A549 (cell line): ENCODE measurements around the gene CAP2. TPM values are rescaled to one million over a fixed set of nuclear protein-coding genes. Genes with fewer than 3 reads are reported as not detected.

Experiments used
- ATAC-seq, 2 experiments: fragments of 200-7000 bp in 1 of 2; fragments of >200 bp in 1 of 2; cut with Nextera tagmentation in 1 of 2; cut with Tn5 transposase in 1 of 2; 3 replicates each; pipeline versions ENCODE4 v1.8.0 to v1.9.1; 2018 to 2020; ENCODE audit warnings: mild to moderate bottlenecking in 1 of 2, moderate library complexity in 1 of 2
- CTCF ChIA-PET: fragments of 300-600 bp; sonication (Branson Sonifier 250); formaldehyde crosslinking; extraction: SDS; loops from one replicate; lab custom pipeline; 2021; ENCODE audit warnings: antibody characterized with exemption, inconsistent platforms; lab: Yijun Ruan, JAX
- POLR2A ChIA-PET: fragments of 350-600 bp; formaldehyde crosslinking; extraction: SDS; loops from one replicate; lab custom pipeline; 2021; ENCODE audit warnings: antibody characterized with exemption, inconsistent platforms; lab: Yijun Ruan, JAX
- DNase-seq, 2 experiments: peaks; one replicate each; pipeline versions ENCODE4 v3.0.0 to v3.0.0-alpha.2; 2011 to 2016; ENCODE audit warnings: low read depth in 1 of 2, low spot score in 1 of 2
- FAIRE-seq: peaks from 2 replicates; lab custom pipeline; 2011; peaks lifted over from hg19 to GRCh38; lab: Jason Lieb, UNC
- H3K27ac ChIP-seq, 2 experiments: fragments of >200 bp; sonication (Bioruptor Twin); formaldehyde crosslinking; 3 replicates each; pipeline ENCODE4 v1.5.1; 2016 to 2017
- H3K4me1 ChIP-seq: fragments of >200 bp; sonication (Bioruptor Twin); formaldehyde crosslinking; 3 replicates; pipeline ENCODE4 v1.6.1; 2016
- H3K4me2 ChIP-seq: fragments of >200 bp; sonication (Bioruptor Twin); formaldehyde crosslinking; 3 replicates; pipeline ENCODE4 v1.6.1; 2016
- H3K4me3 ChIP-seq: fragments of >200 bp; sonication (Bioruptor Twin); formaldehyde crosslinking; 3 replicates; pipeline ENCODE4 v1.5.1; 2016
- H3K9me3 ChIP-seq: fragments of >200 bp; sonication (Bioruptor Twin); formaldehyde crosslinking; 3 replicates; pipeline ENCODE4 v1.6.1; 2016
- BHLHE40 ChIP-seq: IDR thresholded peaks from 2 replicates; pipeline ENCODE4 v1.6.1; 2012; ENCODE audit warnings: low read depth, low read length, inconsistent platforms
- CBX2 ChIP-seq: fragments of 200-600 bp; sonication (generic); IDR thresholded peaks from 2 replicates; pipeline ENCODE4 v1.6.1; 2016; ENCODE audit warnings: low read depth, mild to moderate bottlenecking, borderline replicate concordance
- CBX8 ChIP-seq: fragments of 200-600 bp; sonication (generic); IDR thresholded peaks from 2 replicates; pipeline ENCODE4 v1.6.1; 2016
- CEBPB ChIP-seq, 2 experiments: fragments of >200 bp in 1 of 2; sonication (Bioruptor Twin) in 1 of 2; formaldehyde crosslinking in 1 of 2; IDR thresholded peaks; 2 replicates each; pipeline ENCODE4 v1.6.1; 2012 to 2016
- EHF ChIP-seq: fragments of 250-450 bp; sonication (Bioruptor Pico); IDR thresholded peaks from 2 replicates; pipeline ENCODE4 v1.5.0; 2020; ENCODE audit warnings: mild to moderate bottlenecking
- EHMT2 ChIP-seq: fragments of 200-600 bp; sonication (generic); IDR thresholded peaks from 2 replicates; pipeline ENCODE4 v1.6.1; 2016; ENCODE audit warnings: antibody characterized with exemption, low read depth, mild to moderate bottlenecking, moderate library complexity
- FOSB ChIP-seq: fragments of 250-450 bp; sonication (Bioruptor Pico); IDR thresholded peaks from 2 replicates; pipeline ENCODE4 v1.5.0; 2020; ENCODE audit warnings: mild to moderate bottlenecking, moderate library complexity
- FOSL2 ChIP-seq, 2 experiments: fragments of 450-650 bp in 1 of 2; fragments of >200 bp in 1 of 2; sonication (Bioruptor Twin) in 1 of 2; formaldehyde crosslinking; IDR thresholded peaks; 2 replicates each; pipeline versions ENCODE4 v1.5.0 to v1.6.1; 2016 to 2020; ENCODE audit warnings: mild to moderate bottlenecking in 1 of 2, moderate library complexity in 1 of 2
- GATA3 ChIP-seq: IDR thresholded peaks from 2 replicates; pipeline ENCODE4 v1.6.1; 2012; ENCODE audit warnings: borderline replicate concordance
- HEYL ChIP-seq: fragments of 250-450 bp; sonication (Bioruptor Pico); IDR thresholded peaks from 2 replicates; pipeline ENCODE4 v1.8.0; 2021; ENCODE audit warnings: mild to moderate bottlenecking, moderate library complexity
- HOXA7 ChIP-seq: fragments of 250-450 bp; sonication (Bioruptor Pico); IDR thresholded peaks from 2 replicates; pipeline ENCODE4 v1.5.0; 2020; ENCODE audit warnings: mild to moderate bottlenecking, moderate library complexity
- HOXB13 ChIP-seq: fragments of 250-450 bp; sonication (Bioruptor Pico); IDR thresholded peaks from 2 replicates; pipeline ENCODE4 v1.5.0; 2020; ENCODE audit warnings: low read depth, mild to moderate bottlenecking, moderate library complexity
- KDM5A ChIP-seq: fragments of 200-600 bp; sonication (generic); IDR thresholded peaks from 2 replicates; pipeline ENCODE4 v1.6.1; 2016; ENCODE audit warnings: antibody characterized with exemption, mild to moderate bottlenecking
- MAFK ChIP-seq: fragments of 450-650 bp; IDR thresholded peaks from 2 replicates; pipeline ENCODE4 v1.6.1; 2014; ENCODE audit not compliant: partially characterized antibody
- MAZ ChIP-seq: fragments of 150-350 bp; IDR thresholded peaks from 2 replicates; pipeline ENCODE4 v1.6.1; 2014; ENCODE audit warnings: antibody characterized with exemption, low read depth, low read length, borderline replicate concordance
- NFE2L2 ChIP-seq: fragments of 150-350 bp; conservative IDR thresholded peaks from 2 replicates; pipeline ENCODE4 v1.6.1; 2014; ENCODE audit warnings: low read length
- POLR2A ChIP-seq: IDR thresholded peaks from 2 replicates; pipeline ENCODE4 v1.6.1; 2012; ENCODE audit warnings: mild to moderate bottlenecking, low read length
- RCOR1 ChIP-seq: fragments of 150-350 bp; IDR thresholded peaks from 2 replicates; pipeline ENCODE4 v1.6.1; 2014; ENCODE audit warnings: antibody characterized with exemption, low read length, low read depth
- SREBF2 ChIP-seq: fragments of 450-650 bp; IDR thresholded peaks from 2 replicates; pipeline ENCODE4 v1.6.1; 2014; ENCODE audit warnings: mild to moderate bottlenecking, moderate library complexity
- TP53 ChIP-seq: fragments of 250-450 bp; sonication (Bioruptor Pico); IDR thresholded peaks from 2 replicates; pipeline ENCODE4 v1.5.0; 2021; ENCODE audit warnings: mild to moderate bottlenecking, moderate library complexity
- ZC3H11A ChIP-seq: fragments of 450-650 bp; IDR thresholded peaks from 2 replicates; pipeline ENCODE4 v1.6.1; 2014; ENCODE audit warnings: antibody characterized with exemption, mild to moderate bottlenecking
- WGBS: methylation state at CpG from one replicate; pipeline ENCODE4 v1.1.6; 2017; ENCODE audit errors: missing lambda C conversion rate; 5-methylcytosine and 5-hydroxymethylcytosine counted together
- polyA plus RNA-seq, 4 experiments: library from polyadenylated mRNA; depleted of rRNA in 3 of 4; stranded (reverse); fragments of >200 nt; fragmentation: RNase III in 1 of 4; extraction: RNeasy Plus Mini Kit Qiagen cat#74134 plus additional on column Dnase treatment in 1 of 4; gene quantifications; 2 replicates in 3 of 4; 3 replicates in 1 of 4; pipeline ENCODE4 v1.2.3, GENCODE V29; 2011 to 2017
- TF ChIP-seq, protein P1 (sequence below): fragments of 250-450 bp; sonication (Bioruptor Pico); IDR thresholded peaks from 2 replicates; pipeline ENCODE4 v1.5.0; 2021; ENCODE audit warnings: mild to moderate bottlenecking, moderate library complexity, borderline replicate concordance
- TF ChIP-seq, protein P2 (sequence below): fragments of 150-350 bp; IDR thresholded peaks from 2 replicates; pipeline ENCODE4 v1.6.1; 2014; ENCODE audit warnings: low read depth, mild to moderate bottlenecking, low read length
- TF ChIP-seq, protein P3 (sequence below): fragments of >200 bp; sonication (Bioruptor Twin); formaldehyde crosslinking; IDR thresholded peaks from 3 replicates; pipeline ENCODE4 v1.5.1; 2016
- TF ChIP-seq, protein P4 (sequence below): fragments of 250-450 bp; sonication (Bioruptor Pico); IDR thresholded peaks from 2 replicates; pipeline ENCODE4 v1.5.0; 2020; ENCODE audit warnings: low read depth, mild to moderate bottlenecking, moderate library complexity

The CAP2 gene
- polyA plus RNA-seq, 2 of the 4 experiments (the other 2 are of a cell fraction), result 27.2 to 43.3 TPM

DNA sequence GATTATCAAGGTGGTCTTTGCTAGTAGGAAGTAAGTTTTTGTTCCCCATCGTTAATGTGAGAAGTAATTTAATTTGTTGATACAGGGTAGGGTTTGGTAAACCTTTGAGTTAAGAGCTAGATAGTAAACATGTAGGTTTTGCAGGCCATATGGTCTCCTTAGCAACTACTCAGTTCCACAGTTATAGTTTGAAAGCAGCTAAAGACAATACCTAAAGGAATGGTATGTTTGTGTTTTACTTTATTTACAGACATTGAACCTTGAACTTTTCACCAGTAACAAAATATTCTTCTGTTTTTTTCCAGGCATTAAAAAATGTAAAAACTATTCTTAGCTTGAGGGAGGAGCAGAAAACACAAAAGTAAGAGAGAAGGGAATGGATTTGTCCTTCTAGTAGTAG is 1.7 kb downstream of the CAP2 start:
- no peak for DNase-seq
- Histone ChIP-seq H3K4me2 (peak overlapping the region; percentile 78), H3K9me3 (no peaks in the 10 kb centered on the region), H3K27ac (peak overlapping the region; percentile 99 to 100; a peak in 3 of 6 replicates), H3K4me3 (peak overlapping the region; percentile 85; the same call in 2 of the 3 replicates), H3K4me1 (peaks cover 20% of the 10 kb centered on the region)
- 56% methylated on average over 1 of the region's 1 CpG for WGBS
- no peak for ATAC-seq
- TF ChIP-seq ZC3H11A (no peak), CBX8 (no peak), GATA3 (no peak), MAZ (no peak), BHLHE40 (no peak), EHF (CRISPR knock-in tag) (no peak), CEBPB (IDR thresholded peaks at IDR 0.05) (no peak), HEYL (CRISPR knock-in tag) (no peak), CBX2 (no peak), FOSB (no peak), MAFK (no peak), RCOR1 (no peak), EHMT2 (no peak), SREBF2 (no peak)
- TF ChIP-seq, protein P1, sequence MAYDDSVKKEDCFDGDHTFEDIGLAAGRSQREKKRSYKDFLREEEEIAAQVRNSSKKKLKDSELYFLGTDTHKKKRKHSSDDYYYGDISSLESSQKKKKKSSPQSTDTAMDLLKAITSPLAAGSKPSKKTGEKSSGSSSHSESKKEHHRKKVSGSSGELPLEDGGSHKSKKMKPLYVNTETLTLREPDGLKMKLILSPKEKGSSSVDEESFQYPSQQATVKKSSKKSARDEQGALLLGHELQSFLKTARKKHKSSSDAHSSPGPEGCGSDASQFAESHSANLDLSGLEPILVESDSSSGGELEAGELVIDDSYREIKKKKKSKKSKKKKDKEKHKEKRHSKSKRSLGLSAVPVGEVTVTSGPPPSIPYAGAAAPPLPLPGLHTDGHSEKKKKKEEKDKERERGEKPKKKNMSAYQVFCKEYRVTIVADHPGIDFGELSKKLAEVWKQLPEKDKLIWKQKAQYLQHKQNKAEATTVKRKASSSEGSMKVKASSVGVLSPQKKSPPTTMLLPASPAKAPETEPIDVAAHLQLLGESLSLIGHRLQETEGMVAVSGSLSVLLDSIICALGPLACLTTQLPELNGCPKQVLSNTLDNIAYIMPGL (CRISPR knock-in tag), result no peak
- TF ChIP-seq, protein P2, sequence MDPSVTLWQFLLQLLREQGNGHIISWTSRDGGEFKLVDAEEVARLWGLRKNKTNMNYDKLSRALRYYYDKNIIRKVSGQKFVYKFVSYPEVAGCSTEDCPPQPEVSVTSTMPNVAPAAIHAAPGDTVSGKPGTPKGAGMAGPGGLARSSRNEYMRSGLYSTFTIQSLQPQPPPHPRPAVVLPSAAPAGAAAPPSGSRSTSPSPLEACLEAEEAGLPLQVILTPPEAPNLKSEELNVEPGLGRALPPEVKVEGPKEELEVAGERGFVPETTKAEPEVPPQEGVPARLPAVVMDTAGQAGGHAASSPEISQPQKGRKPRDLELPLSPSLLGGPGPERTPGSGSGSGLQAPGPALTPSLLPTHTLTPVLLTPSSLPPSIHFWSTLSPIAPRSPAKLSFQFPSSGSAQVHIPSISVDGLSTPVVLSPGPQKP, result no peak
- POLR2A ChIA-PET, result no interaction called here
- CTCF ChIA-PET, result no interaction called here
- FAIRE-seq, result no peak

DNA sequence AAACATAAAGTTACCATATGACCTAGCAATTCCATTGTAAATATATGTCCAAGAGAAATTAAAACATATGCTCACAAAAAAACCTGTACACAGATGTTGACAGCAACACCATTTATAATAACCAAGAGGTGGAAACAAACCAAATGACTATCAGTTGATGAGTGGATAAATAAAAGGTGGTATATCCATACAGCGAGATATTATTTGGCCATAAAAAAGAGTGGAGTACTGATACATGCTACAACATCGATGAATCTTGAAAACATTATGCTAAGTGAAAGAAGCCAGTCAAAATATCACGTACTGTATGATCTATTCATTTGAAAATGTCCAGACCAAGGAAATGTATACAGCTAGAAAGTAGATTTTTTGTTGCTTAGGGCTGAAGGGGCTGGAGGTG is 2.9 kb downstream of the CAP2 start:
- H3K4me3 ChIP-seq, result no peak overlapping the region
- CTCF ChIA-PET, result no interaction called here

More for the DNA sequence above, 2.9 kb downstream of the CAP2 start:
- POLR2A ChIA-PET, result no interaction called here
- TF ChIP-seq HOXB13 (CRISPR knock-in tag) (no peak), EHMT2 (no peak), ZC3H11A (no peak), TP53 (no peak), KDM5A (no peak), NFE2L2 (no peak), HOXA7 (CRISPR knock-in tag) (no peak), MAZ (no peak), FOSL2 (IDR thresholded peaks at IDR 0.05) (no peak), FOSL2 (CRISPR knock-in tag; IDR thresholded peaks at IDR 0.05) (no peak), POLR2A (no peak)
- TF ChIP-seq, protein P3, sequence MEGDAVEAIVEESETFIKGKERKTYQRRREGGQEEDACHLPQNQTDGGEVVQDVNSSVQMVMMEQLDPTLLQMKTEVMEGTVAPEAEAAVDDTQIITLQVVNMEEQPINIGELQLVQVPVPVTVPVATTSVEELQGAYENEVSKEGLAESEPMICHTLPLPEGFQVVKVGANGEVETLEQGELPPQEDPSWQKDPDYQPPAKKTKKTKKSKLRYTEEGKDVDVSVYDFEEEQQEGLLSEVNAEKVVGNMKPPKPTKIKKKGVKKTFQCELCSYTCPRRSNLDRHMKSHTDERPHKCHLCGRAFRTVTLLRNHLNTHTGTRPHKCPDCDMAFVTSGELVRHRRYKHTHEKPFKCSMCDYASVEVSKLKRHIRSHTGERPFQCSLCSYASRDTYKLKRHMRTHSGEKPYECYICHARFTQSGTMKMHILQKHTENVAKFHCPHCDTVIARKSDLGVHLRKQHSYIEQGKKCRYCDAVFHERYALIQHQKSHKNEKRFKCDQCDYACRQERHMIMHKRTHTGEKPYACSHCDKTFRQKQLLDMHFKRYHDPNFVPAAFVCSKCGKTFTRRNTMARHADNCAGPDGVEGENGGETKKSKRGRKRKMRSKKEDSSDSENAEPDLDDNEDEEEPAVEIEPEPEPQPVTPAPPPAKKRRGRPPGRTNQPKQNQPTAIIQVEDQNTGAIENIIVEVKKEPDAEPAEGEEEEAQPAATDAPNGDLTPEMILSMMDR, result no peak
- TF ChIP-seq, protein P4, sequence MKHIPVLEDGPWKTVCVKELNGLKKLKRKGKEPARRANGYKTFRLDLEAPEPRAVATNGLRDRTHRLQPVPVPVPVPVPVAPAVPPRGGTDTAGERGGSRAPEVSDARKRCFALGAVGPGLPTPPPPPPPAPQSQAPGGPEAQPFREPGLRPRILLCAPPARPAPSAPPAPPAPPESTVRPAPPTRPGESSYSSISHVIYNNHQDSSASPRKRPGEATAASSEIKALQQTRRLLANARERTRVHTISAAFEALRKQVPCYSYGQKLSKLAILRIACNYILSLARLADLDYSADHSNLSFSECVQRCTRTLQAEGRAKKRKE, result no peak
- DNase-seq (no peak), ATAC-seq (no peak), FAIRE-seq (no peak)
- H3K4me2 ChIP-seq, result no peak overlapping the region
- no peak overlapping the region for H3K27ac ChIP-seq
- 77% methylated on average over 3 of the region's 3 CpGs for WGBS
- no peaks in the 10 kb centered on the region for H3K9me3 ChIP-seq
- H3K4me1 ChIP-seq, result peaks cover 20% of the 10 kb centered on the region
